Measurements from ENCODE around the gene MTARC2. TPM values are rescaled to one million over a fixed set of nuclear protein-coding genes. Genes with fewer than 3 reads are reported as not detected.

The MTARC2 gene
- total and polyA plus RNA-seq, 2 of the 13 experiments (the other 11 are each of a cell fraction or from before 2014, with no cell fraction given), result 8.5 to 10.1 TPM

- TF ChIP-seq, protein P1, sequence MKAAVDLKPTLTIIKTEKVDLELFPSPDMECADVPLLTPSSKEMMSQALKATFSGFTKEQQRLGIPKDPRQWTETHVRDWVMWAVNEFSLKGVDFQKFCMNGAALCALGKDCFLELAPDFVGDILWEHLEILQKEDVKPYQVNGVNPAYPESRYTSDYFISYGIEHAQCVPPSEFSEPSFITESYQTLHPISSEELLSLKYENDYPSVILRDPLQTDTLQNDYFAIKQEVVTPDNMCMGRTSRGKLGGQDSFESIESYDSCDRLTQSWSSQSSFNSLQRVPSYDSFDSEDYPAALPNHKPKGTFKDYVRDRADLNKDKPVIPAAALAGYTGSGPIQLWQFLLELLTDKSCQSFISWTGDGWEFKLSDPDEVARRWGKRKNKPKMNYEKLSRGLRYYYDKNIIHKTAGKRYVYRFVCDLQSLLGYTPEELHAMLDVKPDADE (CRISPR knock-in tag; IDR thresholded peaks at IDR 0.05), result no peak
- TF ChIP-seq CENPT (CRISPR knock-in tag; IDR thresholded peaks at IDR 0.05; ENCODE audit: low read depth), result no peak
- no peak for TF ChIP-seq JUN (CRISPR knock-in tag; IDR thresholded peaks at IDR 0.05)
- peak; percentile 93 for TF ChIP-seq FOXK2 (IDR thresholded peaks at IDR 0.05)
- no peak for TF ChIP-seq ZNF460 (CRISPR knock-in tag; IDR thresholded peaks at IDR 0.05; ENCODE audit: borderline replicate concordance)
- TF ChIP-seq AKAP8 (CRISPR knock-in tag; IDR thresholded peaks at IDR 0.05), result no peak
- no peak for TF ChIP-seq ZFP82 (CRISPR knock-in tag; IDR thresholded peaks at IDR 0.05; ENCODE audit: borderline replicate concordance)
- TF ChIP-seq MTF2 (CRISPR knock-in tag; IDR thresholded peaks at IDR 0.05; ENCODE audit: borderline replicate concordance), result no peak
- no peak for TF ChIP-seq CBX2 (IDR thresholded peaks at IDR 0.05; ENCODE audit: low read depth, low read length)
- TF ChIP-seq CBX2 (CRISPR knock-in tag; IDR thresholded peaks at IDR 0.05; ENCODE audit: low read depth), result no peak
- TF ChIP-seq ISX (CRISPR knock-in tag; conservative IDR thresholded peaks at IDR 0.05), result no peak
- no peak for TF ChIP-seq ZZZ3 (CRISPR knock-in tag; IDR thresholded peaks at IDR 0.05; ENCODE audit: borderline replicate concordance)
- TF ChIP-seq CHD4 (IDR thresholded peaks at IDR 0.05; ENCODE audit: borderline replicate concordance, low read length), result no peak
- no peak for TF ChIP-seq ZNF557 (CRISPR knock-in tag; IDR thresholded peaks at IDR 0.05)
- no peak for TF ChIP-seq KAT2B (IDR thresholded peaks at IDR 0.05; ENCODE audit: borderline replicate concordance, low read depth, low read length)
- no peak for TF ChIP-seq GRHL1 (CRISPR knock-in tag; conservative IDR thresholded peaks at IDR 0.05)
- TF ChIP-seq CBX5 (CRISPR knock-in tag; IDR thresholded peaks at IDR 0.05; ENCODE audit: borderline replicate concordance), result no peak
- no peak for TF ChIP-seq MED13 (CRISPR knock-in tag; IDR thresholded peaks at IDR 0.05)
- TF ChIP-seq NR3C1 (CRISPR knock-in tag; IDR thresholded peaks at IDR 0.05), result no peak
- TF ChIP-seq RBM39 (IDR thresholded peaks at IDR 0.05; ENCODE audit: low read depth, low read length, poor library complexity, severe bottlenecking), result no peak
- no peak for TF ChIP-seq ZBTB14 (CRISPR knock-in tag; IDR thresholded peaks at IDR 0.05)
- TF ChIP-seq ZNF737 (CRISPR knock-in tag; IDR thresholded peaks at IDR 0.05; ENCODE audit: borderline replicate concordance), result no peak
- no peak for TF ChIP-seq E2F2 (CRISPR knock-in tag; IDR thresholded peaks at IDR 0.05; ENCODE audit: borderline replicate concordance)
- no peak for TF ChIP-seq ZNF547 (CRISPR knock-in tag; IDR thresholded peaks at IDR 0.05)
- TF ChIP-seq GABPB1 (CRISPR knock-in tag; IDR thresholded peaks at IDR 0.05), result no peak
Measured at GRCh38 chr1:220734571-220735326, 13.4 kb upstream of the MTARC2 start (continued).

Measured in HepG2 (cell line).